Measurements from ENCODE around the gene BFSP2. TPM values are rescaled to one million over a fixed set of nuclear protein-coding genes. Genes with fewer than 3 reads are reported as not detected.
"Not testable (repeated sequence)": the region's sequence is repeated elsewhere in the genome, so short reads cannot be mapped to it uniquely, and the experiment has no call there.

The BFSP2 gene
- total RNA-seq, 2 donors from 2014 or later, result not detected

DNA sequence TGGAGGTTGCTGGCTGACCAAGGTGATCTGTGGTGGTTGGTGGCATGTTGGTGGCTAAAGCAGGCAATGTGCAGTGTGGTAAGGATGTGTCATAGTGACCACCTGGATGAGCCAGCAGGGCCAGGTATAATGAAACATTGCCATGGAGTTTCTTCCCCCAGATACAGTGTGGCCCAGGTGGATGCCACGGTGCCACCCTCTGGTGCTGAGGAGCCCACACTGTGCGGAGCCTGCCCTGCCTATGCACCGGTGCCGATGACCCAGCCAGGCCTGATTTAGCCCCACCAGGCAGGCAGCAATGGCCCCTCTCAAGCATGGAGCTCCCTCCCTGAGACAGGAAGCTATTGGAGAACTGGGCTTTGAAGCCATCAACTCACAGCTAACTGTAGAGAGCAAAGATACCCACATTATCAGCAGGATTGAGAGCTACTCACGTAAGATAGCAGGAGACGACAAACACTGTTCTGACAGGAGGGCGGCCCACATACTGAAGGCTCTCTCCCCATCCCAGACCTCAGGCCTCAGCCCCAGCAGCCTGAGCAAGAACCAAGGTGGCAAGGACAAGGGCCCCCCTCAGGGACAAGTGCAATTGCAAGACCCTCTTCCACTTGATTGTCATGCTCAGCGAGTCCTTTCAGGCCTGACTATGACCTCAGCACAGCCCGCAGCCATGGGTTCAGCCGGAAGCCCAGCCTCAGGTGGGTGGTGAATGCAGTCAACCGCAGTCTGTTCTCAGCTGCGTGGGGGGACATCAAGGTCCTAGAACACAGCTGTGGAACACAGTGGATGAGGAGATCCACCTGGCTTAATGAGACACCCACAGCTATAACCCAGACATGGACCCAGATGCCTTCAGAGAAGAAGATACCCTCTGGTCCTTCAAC, 90.9 kb downstream of the BFSP2 start:
- Histone ChIP-seq H3K27ac (no peak overlapping the region), H3K36me3 (replicated peaks in 1 of 2; ENCODE audit: insufficient read depth in 1 of 2, low read depth in 2 of 2) (no peaks in the 10 kb centered on the region), H3K4me1 (peaks cover 7% of the 10 kb centered on the region), H3K9me3 (no peaks in the 10 kb centered on the region), H3K4me3 (no peak overlapping the region), H3K27me3 (no peaks in the 10 kb centered on the region)
- DNase-seq (no peak), ATAC-seq (no peak)
- 93 to 100% methylated on average over 8 to 12 of the region's 12 CpGs for WGBS, 2 donors
- intact Hi-C loops (cut with DNase I), result no loop called here
- no peak for TF ChIP-seq POLR2A (IDR thresholded peaks at IDR 0.05)
- TF ChIP-seq, protein P1, sequence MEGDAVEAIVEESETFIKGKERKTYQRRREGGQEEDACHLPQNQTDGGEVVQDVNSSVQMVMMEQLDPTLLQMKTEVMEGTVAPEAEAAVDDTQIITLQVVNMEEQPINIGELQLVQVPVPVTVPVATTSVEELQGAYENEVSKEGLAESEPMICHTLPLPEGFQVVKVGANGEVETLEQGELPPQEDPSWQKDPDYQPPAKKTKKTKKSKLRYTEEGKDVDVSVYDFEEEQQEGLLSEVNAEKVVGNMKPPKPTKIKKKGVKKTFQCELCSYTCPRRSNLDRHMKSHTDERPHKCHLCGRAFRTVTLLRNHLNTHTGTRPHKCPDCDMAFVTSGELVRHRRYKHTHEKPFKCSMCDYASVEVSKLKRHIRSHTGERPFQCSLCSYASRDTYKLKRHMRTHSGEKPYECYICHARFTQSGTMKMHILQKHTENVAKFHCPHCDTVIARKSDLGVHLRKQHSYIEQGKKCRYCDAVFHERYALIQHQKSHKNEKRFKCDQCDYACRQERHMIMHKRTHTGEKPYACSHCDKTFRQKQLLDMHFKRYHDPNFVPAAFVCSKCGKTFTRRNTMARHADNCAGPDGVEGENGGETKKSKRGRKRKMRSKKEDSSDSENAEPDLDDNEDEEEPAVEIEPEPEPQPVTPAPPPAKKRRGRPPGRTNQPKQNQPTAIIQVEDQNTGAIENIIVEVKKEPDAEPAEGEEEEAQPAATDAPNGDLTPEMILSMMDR (IDR thresholded peaks at IDR 0.05), result no peak

DNA sequence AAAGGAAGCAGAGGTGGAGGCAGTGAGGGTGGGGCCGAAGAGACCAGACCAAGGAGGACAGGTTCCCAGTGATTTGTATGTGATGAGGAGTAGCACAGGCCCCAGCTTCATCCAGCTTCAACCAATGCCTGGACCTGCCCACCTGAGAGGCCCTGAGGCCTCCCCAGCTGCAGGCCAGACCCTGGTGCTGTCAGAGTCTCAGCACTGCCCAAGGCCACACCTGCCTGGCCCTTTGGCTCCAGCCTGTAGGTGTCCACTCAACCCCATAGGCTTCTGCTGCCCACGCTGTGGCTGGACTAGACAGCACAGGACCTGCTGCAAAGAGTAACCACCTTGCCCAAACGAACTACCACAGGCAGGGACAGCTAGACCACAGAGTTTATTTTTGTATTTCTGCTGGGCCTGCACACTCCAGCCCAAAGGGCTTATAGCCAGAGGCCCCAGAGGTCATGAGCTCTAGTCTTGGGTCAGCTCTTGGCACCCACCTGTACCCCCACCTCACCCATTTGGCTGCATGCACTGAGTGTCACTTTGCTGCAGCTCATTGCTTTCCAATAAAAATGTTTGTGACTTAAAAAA, 91.7 kb downstream of the BFSP2 start:
- H3K4me1 ChIP-seq, result peaks cover 7% of the 10 kb centered on the region
- intact Hi-C loops (cut with DNase I), result no loop called here
- H3K27me3 ChIP-seq, result no peaks in the 10 kb centered on the region
- no peaks in the 10 kb centered on the region for H3K36me3 ChIP-seq (replicated peaks in 1 of 2; ENCODE audit: insufficient read depth in 1 of 2, low read depth in 2 of 2)
- DNase-seq, result no peak
- 77 to 92% methylated on average over 3 of the region's 3 CpGs for WGBS, 2 donors
- ATAC-seq, result no peak
- H3K9me3 ChIP-seq, result no peaks in the 10 kb centered on the region
- H3K4me3 ChIP-seq, result no peak overlapping the region
- H3K27ac ChIP-seq, result no peak overlapping the region
- no peak for TF ChIP-seq POLR2A (IDR thresholded peaks at IDR 0.05)
- TF ChIP-seq, protein P1 (IDR thresholded peaks at IDR 0.05), result no peak

DNA sequence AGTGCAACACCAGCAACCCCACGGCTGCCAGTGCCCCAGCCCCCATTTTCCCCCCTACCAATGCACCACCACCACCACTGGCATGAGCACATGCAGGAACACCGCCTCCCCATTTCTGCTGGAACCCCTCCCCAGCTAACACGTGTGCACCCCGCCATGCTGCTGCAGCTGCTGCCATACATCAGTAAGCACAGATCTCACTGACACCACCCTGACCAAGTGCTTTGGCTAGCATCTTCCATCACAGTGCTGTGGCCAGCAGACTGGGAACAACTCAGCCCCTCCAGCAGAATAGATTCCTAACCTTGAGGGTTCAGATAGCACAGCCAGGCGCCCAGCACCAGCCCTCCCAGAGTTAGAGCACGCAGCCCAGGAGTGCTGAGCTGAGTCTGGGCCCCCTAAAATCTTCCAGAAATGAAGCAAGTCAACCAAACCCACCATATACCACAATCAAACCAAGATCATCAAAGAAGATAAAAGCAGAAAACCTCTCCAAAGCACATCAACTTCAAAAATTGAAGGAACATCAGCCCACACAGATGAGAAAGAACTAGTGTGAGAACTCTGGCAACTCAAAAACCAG, 92.4 kb downstream of the BFSP2 start:
- Histone ChIP-seq H3K27ac (no peak overlapping the region), H3K36me3 (replicated peaks in 1 of 2; ENCODE audit: insufficient read depth in 1 of 2, low read depth in 2 of 2) (no peaks in the 10 kb centered on the region), H3K9me3 (no peaks in the 10 kb centered on the region), H3K4me1 (peaks cover 7% of the 10 kb centered on the region), H3K4me3 (no peak overlapping the region), H3K27me3 (no peaks in the 10 kb centered on the region)
- no peak for ATAC-seq
- WGBS, 2 donors, result 85 to 91% methylated on average over 4 to 6 of the region's 6 CpGs
- TF ChIP-seq, protein P1 (IDR thresholded peaks at IDR 0.05), result no peak
- no peak for TF ChIP-seq POLR2A (IDR thresholded peaks at IDR 0.05)
- DNase-seq, result no peak
- intact Hi-C loops (cut with DNase I), result no loop called here

DNA sequence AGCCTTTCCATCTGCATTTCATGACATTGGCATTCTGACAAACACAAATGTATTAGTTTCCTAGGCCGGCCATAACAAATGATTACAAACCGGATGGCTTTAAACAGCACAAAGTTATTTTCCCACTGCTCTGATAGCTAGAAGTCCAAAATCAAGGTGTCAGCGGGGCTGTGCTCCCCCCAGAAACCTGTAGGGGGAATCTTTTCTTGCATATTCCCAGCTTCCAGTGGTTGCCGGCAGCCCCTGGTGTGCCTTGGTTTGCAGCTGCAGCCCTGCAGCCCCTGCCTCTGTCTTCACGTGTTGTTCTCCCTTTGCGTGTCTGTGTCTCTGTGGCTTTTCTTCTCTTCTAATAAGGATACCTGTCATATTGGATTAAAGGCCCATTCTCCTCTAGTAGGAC, 94.6 kb downstream of the BFSP2 start:
- no peak for ATAC-seq
- 57 to 72% methylated on average over 6 of the region's 6 CpGs for WGBS, 2 donors
- Histone ChIP-seq H3K27ac (no peak overlapping the region), H3K27me3 (no peaks in the 10 kb centered on the region), H3K4me3 (no peak overlapping the region), H3K9me3 (no peaks in the 10 kb centered on the region), H3K36me3 (replicated peaks in 1 of 2; ENCODE audit: insufficient read depth in 1 of 2, low read depth in 2 of 2) (no peaks in the 10 kb centered on the region), H3K4me1 (no peaks in the 10 kb centered on the region)
- TF ChIP-seq POLR2A (IDR thresholded peaks at IDR 0.05), result no peak
- TF ChIP-seq, protein P1 (IDR thresholded peaks at IDR 0.05), result peak in 2 of 7 experiments; percentile 18 to 19
- intact Hi-C loops (cut with DNase I), result no loop called here
- peak in 1 of 4 donors; percentile 42 for DNase-seq

DNA sequence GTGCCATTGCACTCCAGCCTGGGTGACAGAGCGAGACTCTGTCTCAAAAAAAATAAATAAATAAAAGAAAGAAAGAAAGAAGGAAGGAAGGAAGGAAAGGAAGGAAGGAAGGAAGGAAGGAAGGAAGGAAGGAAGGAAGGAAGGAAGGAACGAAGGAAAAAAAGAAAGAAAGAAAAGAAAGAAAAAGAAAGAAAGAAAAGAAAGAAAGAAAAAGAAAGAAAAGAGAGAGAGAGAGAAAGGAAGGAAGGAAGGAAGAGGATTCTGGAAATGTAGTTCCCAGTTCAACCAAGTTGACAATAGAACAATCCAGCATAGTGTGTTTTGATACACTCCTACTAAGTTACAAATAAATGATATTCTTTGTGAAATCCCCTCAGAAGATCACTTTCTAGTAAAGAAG, 102.7 kb downstream of the BFSP2 start:
- H3K9me3 ChIP-seq; H3K27ac ChIP-seq; H3K27me3 ChIP-seq; H3K36me3 ChIP-seq (replicated peaks in 1 of 2; ENCODE audit: insufficient read depth in 1 of 2, low read depth in 2 of 2); DNase-seq; H3K4me3 ChIP-seq; ATAC-seq; intact Hi-C loops (cut with DNase I): not testable (repeated sequence)
- 60 to 100% methylated on average over 1 of the region's 2 CpGs for WGBS, 2 donors
- H3K4me1 ChIP-seq, result peaks cover 16% of the 10 kb centered on the region
